Ramos (cell line): Measurements from ENCODE around the gene TYSND1.
"Not testable (repeated sequence)": the region's sequence is repeated elsewhere in the genome, so short reads cannot be mapped to it uniquely, and the experiment has no call there.

Experiments
- in situ Hi-C: fragments of 300-500 bp; cut with MboI; formaldehyde crosslinking; loops from one replicate; pipeline ENCODE4 v1.14.3; 2022; ENCODE audit warnings: low sequenced_read_pairs; ENCODE audit not compliant: unreplicated experiment

Gene TYSND1

GRCh38 chr10:70166394-70166793, 19.9 kb upstream of the TYSND1 start:
- in situ Hi-C loops, result no loop called here

DNA sequence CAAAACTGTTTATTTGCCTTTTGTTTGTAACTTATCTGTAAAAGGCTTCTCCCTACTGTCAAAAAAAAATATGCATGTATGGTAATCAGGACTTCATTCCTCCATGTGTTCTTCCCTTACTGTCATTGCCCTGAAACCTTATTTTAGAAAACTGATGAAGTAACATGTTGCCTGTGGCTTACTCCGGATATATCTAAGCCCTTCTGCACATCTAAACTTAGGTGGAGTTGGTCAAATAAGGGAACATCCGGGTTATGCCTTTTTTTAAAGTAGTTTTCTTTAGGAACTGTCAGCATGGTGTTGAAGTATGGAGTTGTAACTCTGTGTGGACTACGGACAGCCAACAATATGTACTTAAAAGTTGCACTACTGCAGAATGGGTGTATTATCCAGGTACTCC, 17.7 kb upstream of the TYSND1 start:
- in situ Hi-C loops, result no loop called here

GRCh38 chr10:70163448-70163847, 16.9 kb upstream of the TYSND1 start:
- in situ Hi-C loops, result no loop called here

DNA sequence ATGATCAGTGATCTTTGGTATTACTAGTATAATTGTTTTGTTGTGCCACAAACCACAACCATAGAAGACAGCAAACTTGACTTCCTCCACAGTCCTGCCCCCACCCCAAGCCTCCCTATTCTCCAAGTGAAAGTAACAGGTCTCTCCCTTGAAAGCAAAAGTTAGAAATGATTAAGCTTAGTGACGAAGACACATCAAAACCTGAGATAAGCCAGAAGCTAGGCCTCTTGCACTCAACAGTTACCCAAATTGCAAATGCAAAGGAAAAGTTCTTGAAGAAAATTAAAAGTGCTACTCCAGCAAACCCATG, 16.3 kb upstream of the TYSND1 start:
- in situ Hi-C loops, result no loop called here

DNA sequence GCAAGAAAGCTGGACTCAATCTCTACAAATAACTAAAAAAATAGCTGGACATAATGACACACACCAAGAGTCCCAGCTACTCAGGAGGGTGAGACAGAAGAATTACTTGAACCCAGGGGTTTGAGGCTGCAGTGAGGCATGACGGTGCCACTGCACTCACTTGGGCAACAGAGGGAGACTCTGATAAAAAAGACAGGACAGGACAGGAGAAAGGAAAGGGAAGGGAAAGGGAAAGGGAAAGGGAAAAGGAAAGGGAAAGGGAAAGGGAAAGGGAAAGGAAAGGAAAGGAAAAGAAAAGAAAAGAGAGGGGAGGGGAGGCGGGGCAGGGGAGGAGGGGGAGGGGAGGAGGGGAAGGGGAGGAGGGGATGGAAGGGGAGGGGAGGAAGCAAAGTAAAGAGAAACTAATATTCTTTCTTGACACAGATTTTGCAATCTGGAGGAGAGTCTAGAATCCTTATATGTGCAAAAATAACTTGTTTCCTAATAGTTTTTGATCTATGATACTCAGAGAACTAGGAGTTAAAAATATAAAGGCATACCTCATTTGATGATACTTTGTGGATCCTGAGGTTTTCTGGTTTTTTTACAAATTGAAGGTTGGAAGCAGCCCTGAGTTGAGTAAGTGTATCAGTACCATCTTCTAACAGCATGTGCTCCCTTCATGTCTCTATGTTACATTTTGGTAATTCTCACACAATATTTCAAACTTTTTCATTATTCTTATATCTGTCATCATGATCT, 15.8 kb upstream of the TYSND1 start:
- in situ Hi-C loops, result no loop called here

- in situ Hi-C loops, result no loop called here
Measured at GRCh38 chr10:70160798-70161197, 14.3 kb upstream of the TYSND1 start.

DNA sequence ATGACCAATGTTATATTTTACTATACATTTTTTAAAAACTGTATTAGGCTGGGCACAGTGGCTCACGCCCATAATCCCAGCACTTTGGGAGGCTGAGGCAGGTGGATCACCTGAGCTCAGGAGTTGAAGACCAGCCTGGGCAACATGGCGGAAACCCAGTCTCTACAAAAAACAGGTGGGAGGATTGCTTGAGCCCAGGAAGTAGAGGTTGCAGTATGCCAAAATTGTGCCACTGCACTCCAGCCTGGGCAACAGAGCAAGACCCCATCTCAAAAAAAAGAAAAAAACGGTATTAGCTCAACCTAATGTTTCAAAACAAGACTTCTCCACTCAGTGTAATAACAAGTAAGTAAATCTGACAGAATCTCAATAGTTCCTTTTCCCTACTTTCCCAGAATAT, 12.9 kb upstream of the TYSND1 start:
- in situ Hi-C loops, result not testable (repeated sequence)

GRCh38 chr10:70158113-70158512, 11.6 kb upstream of the TYSND1 start:
- in situ Hi-C loops, result no loop called here

DNA sequence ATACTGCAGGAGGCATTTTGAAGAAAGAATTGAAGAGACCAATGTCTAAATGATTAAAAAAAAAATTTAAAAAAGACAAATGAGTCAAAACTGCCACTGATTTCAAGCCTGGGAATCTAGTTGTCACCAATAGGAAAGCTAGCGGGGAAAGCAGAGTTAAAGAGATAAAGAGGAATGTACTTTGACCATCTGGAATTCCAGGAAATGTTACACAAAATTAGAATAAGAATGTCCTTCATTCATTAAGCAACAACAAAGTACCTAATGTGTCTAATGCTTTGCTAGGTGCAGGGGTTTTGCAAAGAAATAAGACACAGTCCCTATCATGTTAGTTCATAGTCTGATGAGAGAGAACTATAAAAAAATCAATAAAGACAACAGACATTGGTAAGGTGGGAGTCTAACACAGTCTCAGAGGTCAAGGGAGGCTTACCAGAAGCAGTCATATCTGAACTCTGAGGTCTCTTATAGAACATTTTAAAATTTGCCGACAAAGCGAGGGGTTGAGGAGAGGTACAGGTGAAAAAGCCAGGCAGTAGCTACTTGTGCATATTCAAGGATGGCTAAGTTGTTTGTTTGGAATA, 8.8 kb upstream of the TYSND1 start:
- in situ Hi-C loops, result no loop called here

DNA sequence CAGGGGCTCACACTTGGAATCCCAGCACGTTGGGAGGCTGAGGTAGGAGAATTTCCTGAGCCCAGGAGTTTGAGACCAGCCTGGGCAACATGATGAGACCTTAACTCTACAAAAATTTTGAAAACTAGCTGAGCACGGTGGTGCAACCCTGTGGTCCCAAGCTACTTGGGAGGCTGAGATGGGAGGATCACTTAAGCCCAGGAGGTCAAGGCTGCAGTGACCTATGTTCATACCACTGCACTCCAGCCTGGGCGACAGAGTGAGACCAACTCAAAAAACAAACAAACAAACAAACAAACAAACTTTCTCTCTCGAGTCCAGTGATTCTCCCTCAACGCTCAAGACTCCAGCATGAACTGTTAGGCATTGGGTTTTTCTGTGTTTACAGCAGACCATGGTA, 2.0 kb upstream of the TYSND1 start:
- in situ Hi-C loops, result no loop called here

DNA sequence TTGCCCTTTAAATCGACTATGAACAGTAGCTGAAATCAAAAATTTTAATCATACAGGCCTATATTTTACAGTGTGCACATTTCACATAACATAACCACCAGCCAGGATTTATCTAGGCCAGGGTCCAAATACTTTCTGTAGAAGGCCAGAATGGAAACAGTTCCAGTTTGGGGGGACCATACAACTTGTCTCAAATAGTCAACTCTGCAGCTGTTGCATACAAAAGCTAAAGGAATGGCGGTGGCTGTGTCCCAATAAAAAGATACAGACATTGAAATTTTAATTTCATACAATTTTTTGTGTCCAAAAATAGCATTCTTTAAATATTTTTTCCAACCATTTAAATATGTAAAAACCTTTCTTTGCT, 742 bp upstream of the TYSND1 start:
- in situ Hi-C loops, result no loop called here

DNA sequence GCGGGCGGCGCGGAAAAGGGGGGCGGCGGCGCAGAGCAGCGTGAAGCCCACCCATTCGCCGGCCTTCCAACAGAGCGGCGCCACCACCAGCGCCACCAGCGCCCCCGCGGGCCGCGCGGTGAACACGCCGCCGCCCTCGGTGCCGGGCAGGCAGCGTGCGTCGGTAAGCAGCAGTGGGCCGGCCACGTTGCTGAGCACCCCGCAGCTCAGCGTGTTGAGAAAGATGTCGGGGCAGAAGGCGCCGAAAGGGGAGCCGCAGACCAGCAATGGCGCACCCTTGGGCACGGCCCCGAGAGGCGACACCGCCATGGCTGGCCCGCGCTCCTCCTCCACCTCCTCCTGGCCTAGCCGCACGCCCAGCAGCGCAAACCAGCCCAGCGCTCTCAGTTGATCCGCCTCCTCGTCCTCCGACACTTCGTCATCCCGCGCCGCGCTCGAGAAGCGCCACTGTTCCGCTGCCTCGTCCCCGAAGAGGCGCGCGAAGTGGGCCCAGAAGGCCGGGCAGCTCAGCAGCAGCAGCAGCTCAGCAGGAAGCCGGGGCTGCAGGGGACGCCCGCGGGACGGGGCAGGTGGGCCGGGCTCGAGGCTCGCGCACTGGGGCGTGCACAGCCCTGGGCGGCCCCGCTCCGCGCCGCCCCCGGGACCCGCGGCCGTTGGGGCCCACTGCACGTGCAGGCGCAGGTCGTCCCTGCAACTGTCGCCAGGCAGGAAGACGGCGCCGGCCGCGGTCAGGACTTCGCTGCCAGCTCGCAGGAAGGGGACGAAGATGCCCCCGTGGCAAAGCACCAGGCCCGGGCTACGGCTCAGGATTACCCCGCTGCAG, 623 bp downstream of the TYSND1 start:
- in situ Hi-C loops, result no loop called here

GRCh38 chr10:70145166-70145665, 1.3 kb downstream of the TYSND1 start:
- in situ Hi-C loops, result no loop called here

DNA sequence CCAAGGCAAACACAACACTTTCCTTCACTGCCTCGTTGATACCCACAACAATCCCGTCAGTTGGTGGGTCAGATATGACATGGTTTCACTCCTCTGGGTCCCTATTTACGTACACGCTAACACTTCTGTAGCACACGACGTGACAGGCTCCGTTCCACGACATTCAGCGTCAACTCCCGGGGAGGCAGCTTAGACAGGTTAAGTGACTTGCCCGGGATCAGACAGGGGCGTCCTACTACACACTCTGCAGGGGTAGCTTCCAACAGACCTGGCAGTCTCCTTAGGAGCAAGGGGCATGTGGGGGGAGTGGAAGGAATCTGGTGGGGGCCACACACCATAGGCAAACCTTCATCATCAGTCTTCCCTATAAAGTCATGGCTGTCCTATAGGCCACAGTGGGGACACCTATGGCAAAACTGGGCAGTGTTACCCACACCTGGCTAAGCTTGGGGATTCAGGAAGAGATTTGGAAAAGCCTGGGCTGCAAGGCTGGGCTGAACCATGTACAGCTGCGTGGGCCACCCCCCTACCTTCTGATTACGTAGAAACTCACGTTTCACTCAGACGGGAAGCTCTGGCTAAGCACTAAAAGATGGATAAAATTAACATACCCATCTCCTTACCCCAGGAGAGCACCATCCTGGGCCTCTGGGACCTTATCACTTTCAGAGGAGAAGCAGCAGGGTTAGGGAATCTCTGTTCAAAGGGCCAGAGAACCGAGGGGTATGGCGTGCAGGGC, 2.0 kb downstream of the TYSND1 start:
- in situ Hi-C loops, result no loop called here

GRCh38 chr10:70142555-70142954, 3.9 kb downstream of the TYSND1 start:
- in situ Hi-C loops, result no loop called here

DNA sequence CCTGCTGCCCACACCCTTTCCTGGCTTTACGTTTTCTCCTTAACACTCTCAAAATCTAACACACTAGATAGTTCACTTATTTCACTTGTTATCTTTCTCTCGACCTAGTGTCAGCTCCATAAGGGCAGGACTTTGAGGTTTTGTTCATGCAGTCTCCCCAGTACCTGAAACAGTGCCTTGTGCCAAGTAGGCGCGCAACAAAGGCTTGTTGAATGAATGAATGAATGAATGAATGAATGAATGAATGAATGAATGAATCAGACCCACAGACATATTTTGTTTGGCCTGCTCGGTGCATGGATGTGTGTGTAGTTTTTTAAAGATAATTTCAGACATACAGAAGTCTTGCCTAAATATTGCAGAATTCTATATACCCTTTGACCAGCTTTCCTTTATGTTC, 6.2 kb downstream of the TYSND1 start:
- in situ Hi-C loops, result no loop called here

- in situ Hi-C loops, result no loop called here
Measured at GRCh38 chr10:70139997-70140250, 6.6 kb downstream of the TYSND1 start.

GRCh38 chr10:70139151-70139996, 7.1 kb downstream of the TYSND1 start:
- in situ Hi-C loops, result no loop called here

- in situ Hi-C loops, result no loop called here
Measured at GRCh38 chr10:70137927-70138883, 8.3 kb downstream of the TYSND1 start.
